ENCODE data around the gene ZNF222.

The ZNF222 gene

DNA sequence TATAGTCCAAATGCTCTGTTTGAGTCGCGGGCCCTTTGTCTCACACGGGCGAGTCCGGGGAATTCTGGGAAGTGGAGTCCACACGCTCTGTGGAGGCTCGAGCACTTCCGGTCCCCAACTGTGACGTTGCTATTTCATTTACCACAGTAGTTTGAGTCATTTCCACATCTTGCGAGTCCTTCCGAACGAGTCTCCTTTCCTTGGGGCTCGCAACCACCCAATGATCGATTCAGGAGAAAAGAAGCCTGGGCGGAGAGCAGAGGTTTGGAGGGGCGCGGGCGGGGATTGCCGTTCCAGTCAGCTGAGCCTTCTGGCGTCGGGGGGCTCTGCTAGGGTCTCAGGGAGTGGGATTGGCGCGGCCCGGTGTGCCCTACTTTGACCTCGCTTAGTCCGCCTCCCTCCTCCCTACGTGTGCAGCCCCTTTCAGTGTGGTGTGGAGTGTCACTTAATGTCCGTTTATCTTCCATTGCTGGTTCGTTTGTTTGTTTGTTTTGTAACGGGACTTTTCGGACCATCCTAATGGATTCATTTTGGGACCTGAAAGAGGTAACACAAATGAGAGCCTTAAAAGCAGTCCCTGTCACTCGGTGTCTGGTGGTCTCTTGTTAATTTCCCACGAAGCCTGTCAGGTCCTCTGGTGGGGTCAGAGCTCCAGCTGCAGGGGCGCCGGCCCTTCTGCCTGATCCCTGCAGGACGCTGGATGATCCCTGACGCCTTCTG lies at the start of gene ZNF222:
ZNF222 (plus strand) TSS at position 163 of the 720 bp plus-strand sequence; CDS start at position 221, 58 bp downstream.
- peak; percentile 11 to 88 for DNase-seq (ENCODE audit: low read depth in 1 of 2, low spot score in 1 of 2)
- in situ Hi-C loops (cut with HindIII; ENCODE audit: low pct_unique_long_range_greater_than_20kb, low sequenced_read_pairs) = no loop called here
- no peak for TF ChIP-seq JUND (IDR thresholded peaks at IDR 0.05; ENCODE audit: low read depth)

GRCh38 chr19:43976732-43977131 lies 48.4 kb upstream of the ZNF222 start:
- in situ Hi-C loops (cut with HindIII; ENCODE audit: low pct_unique_long_range_greater_than_20kb, low sequenced_read_pairs) = no loop called here
- TF ChIP-seq JUND (IDR thresholded peaks at IDR 0.05; ENCODE audit: low read depth) = no peak

GRCh38 chr19:43983544-43983911 lies 41.7 kb upstream of the ZNF222 start:
- no peak for TF ChIP-seq JUND (IDR thresholded peaks at IDR 0.05; ENCODE audit: low read depth)
- DNase-seq (ENCODE audit: low read depth in 1 of 2, low spot score in 1 of 2) = no peak
- in situ Hi-C loops (cut with HindIII; ENCODE audit: low pct_unique_long_range_greater_than_20kb, low sequenced_read_pairs) = no loop called here

More at GRCh38 chr19:43976732-43977131, 48.4 kb upstream of the ZNF222 start:
- DNase-seq (ENCODE audit: low read depth in 1 of 2, low spot score in 1 of 2) = no peak

GRCh38 chr19:43983912-43984686 lies 41.1 kb upstream of the ZNF222 start, which contains the start of gene ZNF155:
TSS of gene ZNF155 (plus strand) at chr19:43984188. CDS start at chr19:43988544, 4,356 bp downstream.
- in situ Hi-C loops (cut with HindIII; ENCODE audit: low pct_unique_long_range_greater_than_20kb, low sequenced_read_pairs) = no loop called here
- peak; percentile 25 to 97 for DNase-seq (ENCODE audit: low read depth in 1 of 2, low spot score in 1 of 2)
- no peak for TF ChIP-seq JUND (IDR thresholded peaks at IDR 0.05; ENCODE audit: low read depth)

- TF ChIP-seq JUND (IDR thresholded peaks at IDR 0.05; ENCODE audit: low read depth) = no peak
- no peak for DNase-seq (ENCODE audit: low read depth in 1 of 2, low spot score in 1 of 2)
- in situ Hi-C loops (cut with HindIII; ENCODE audit: low pct_unique_long_range_greater_than_20kb, low sequenced_read_pairs) = no loop called here
Observed at GRCh38 chr19:43984687-43985000, 40.5 kb upstream of the ZNF222 start.

GRCh38 chr19:43997631-43998290 lies 27.4 kb upstream of the ZNF222 start:
- in situ Hi-C loops (cut with HindIII; ENCODE audit: low pct_unique_long_range_greater_than_20kb, low sequenced_read_pairs) = no loop called here
- no peak for DNase-seq (ENCODE audit: low read depth in 1 of 2, low spot score in 1 of 2)
- no peak for TF ChIP-seq JUND (IDR thresholded peaks at IDR 0.05; ENCODE audit: low read depth)

GRCh38 chr19:44002212-44002565 lies 23.0 kb upstream of the ZNF222 start:
- DNase-seq (ENCODE audit: low read depth in 1 of 2, low spot score in 1 of 2) = no peak
- in situ Hi-C loops (cut with HindIII; ENCODE audit: low pct_unique_long_range_greater_than_20kb, low sequenced_read_pairs) = no loop called here
- TF ChIP-seq JUND (IDR thresholded peaks at IDR 0.05; ENCODE audit: low read depth) = no peak

DNA sequence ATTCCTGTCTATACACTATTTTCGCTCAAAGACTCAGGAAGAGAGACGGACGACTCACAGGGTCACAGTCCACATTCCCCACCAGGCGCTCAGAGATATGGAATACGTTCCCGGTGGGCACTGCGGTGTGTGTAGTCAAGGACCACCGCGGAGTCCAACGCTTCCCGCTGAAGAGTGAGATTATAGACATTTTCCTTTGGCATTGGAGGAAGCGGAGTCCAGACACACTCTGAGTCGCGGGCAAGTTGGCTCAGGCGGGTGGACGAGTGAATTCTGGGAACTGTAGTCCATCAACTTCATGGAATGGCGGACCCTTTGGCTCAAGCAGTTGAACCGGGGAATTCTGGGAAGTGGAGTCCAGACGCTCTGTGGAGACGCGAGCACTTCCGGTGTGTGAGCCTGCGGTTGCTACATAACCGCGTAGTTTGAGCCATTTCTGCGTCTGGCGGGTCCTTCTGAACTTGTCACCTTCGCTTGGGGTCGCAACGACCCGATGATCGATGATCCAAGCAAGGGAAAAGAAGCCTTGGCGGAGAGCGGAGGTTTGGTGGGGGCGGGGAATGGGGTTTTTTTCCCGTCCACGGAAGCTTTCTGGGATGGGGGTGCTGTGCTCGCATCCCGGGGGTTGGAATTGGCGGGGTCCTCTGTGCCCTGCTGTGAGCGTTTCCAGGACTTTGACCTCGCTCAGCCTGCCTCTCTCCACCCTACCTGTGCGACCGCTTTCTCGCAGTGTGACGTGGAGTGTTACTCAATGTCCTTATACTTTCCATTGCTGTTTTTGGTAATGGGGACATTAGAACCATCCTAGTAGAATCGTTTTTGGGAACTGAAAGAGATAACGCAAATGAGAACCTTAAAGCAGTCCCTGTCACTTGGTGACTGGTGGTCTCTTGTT lies 22.4 kb upstream of the ZNF222 start, which contains the start of gene ZNF230:
ZNF230 (plus strand) TSS at position 392 of the 895 bp plus-strand sequence. CDS start 4,122 bp downstream, outside the sequence.
- in situ Hi-C loops (cut with HindIII; ENCODE audit: low pct_unique_long_range_greater_than_20kb, low sequenced_read_pairs) = no loop called here
- peak; percentile 46 to 95 for DNase-seq (ENCODE audit: low read depth in 1 of 2, low spot score in 1 of 2)
- no peak for TF ChIP-seq JUND (IDR thresholded peaks at IDR 0.05; ENCODE audit: low read depth)

DNA sequence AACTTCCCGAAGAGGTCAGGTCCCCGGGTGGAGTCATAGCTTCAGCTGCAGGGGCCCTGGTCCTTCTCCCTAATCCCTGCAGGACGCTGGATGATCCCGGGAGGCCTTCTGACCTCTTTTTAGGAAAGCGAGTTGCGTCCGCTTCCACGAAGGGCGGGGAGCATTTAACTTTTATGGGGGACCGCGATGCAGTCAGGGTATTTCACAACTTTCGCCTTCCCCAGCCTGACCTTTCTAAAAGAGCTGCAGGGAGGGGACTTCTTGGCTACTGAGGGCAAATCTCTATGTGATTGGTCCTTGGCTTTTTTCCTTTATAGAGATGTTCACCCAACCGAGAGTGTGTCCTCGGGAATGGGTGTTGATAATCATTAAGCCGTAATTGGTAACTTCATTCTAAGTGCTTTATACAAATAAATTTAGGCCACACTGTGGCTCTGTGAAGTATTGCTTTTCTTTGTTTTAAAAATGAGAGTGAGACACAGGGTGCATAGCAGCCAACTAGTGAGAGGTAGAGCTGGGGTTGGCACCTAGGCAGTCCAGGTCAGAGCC lies 21.6 kb upstream of the ZNF222 start:
- in situ Hi-C loops (cut with HindIII; ENCODE audit: low pct_unique_long_range_greater_than_20kb, low sequenced_read_pairs) = no loop called here
- DNase-seq (ENCODE audit: low read depth in 1 of 2, low spot score in 1 of 2) = peak in 1 of 2 experiments; percentile 21
- no peak for TF ChIP-seq JUND (IDR thresholded peaks at IDR 0.05; ENCODE audit: low read depth)

DNA sequence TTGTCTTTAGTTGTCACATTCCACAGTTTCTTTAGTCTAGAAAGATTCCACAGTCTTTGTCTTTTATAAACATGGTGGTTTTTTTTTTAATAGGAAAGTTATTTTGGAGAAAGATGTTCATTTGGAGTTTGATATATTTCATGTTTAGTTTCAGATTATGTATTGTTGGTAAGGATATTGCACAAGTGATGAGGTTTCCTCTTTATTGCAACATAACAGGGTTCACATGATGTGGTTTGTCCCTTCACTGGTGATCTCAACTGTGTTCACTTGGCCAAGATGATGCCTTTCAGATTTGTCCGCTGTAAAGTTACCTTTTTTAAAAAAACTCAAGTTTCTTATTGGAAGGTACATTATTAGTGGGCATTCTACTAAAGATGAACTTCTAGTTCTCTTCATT lies 19.2 kb upstream of the ZNF222 start:
- in situ Hi-C loops (cut with HindIII; ENCODE audit: low pct_unique_long_range_greater_than_20kb, low sequenced_read_pairs) = no loop called here
- DNase-seq (ENCODE audit: low read depth in 1 of 2, low spot score in 1 of 2) = no peak
- no peak for TF ChIP-seq JUND (IDR thresholded peaks at IDR 0.05; ENCODE audit: low read depth)

DNA sequence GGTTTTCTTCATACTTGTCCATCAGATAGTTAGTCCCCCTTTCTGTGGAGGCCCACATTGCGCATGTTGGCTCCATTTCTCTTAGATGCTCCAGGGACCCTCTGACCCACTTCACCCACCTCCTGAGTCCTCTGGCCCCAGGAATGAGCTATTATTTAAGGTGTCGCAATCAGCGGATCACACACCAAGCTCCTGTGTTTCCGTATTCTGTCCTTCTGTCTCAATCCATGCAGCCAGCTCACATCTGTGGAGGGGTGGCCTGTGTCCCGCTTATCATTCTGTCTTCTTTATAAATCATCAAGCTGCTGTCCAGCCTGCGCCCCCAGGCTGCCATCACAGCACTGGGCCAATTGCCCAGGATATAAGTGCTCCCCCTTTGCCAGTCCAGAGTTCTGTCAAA lies 17.7 kb upstream of the ZNF222 start:
- in situ Hi-C loops (cut with HindIII; ENCODE audit: low pct_unique_long_range_greater_than_20kb, low sequenced_read_pairs) = no loop called here
- TF ChIP-seq JUND (IDR thresholded peaks at IDR 0.05; ENCODE audit: low read depth) = no peak
- DNase-seq (ENCODE audit: low read depth in 1 of 2, low spot score in 1 of 2) = no peak

DNA sequence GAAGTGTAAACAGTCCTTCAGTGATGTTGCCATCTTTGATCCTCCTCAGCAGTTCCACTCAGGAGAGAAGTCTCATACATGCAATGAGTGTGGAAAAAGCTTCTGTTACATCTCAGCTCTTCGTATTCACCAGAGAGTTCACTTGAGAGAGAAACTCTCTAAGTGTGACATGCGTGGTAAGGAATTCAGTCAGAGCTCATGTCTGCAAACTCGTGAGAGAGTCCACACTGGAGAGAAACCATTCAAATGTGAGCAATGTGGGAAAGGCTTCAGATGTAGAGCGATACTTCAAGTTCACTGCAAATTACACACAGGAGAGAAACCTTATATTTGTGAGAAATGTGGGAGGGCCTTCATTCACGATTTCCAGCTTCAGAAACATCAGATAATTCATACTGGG lies 14.7 kb upstream of the ZNF222 start:
- no peak for TF ChIP-seq JUND (IDR thresholded peaks at IDR 0.05; ENCODE audit: low read depth)
- no peak for DNase-seq (ENCODE audit: low read depth in 1 of 2, low spot score in 1 of 2)
- in situ Hi-C loops (cut with HindIII; ENCODE audit: low pct_unique_long_range_greater_than_20kb, low sequenced_read_pairs) = no loop called here

Data from T47D (cell line).